GM12874 (cell line): Measurements from ENCODE around the gene OVCA2.

ENCODE experiments used
- CTCF ChIP-seq: IDR thresholded peaks from 2 replicates; pipeline ENCODE4 v1.5.1; 2011; ENCODE audit warnings: low read depth, mild to moderate bottlenecking, control low read depth, low read length, moderate library complexity; ENCODE audit not compliant: insufficient read depth

The OVCA2 gene

GRCh38 chr17:1997289-1997926 is 44.4 kb upstream of the OVCA2 start:
- TF ChIP-seq CTCF = no peak

DNA sequence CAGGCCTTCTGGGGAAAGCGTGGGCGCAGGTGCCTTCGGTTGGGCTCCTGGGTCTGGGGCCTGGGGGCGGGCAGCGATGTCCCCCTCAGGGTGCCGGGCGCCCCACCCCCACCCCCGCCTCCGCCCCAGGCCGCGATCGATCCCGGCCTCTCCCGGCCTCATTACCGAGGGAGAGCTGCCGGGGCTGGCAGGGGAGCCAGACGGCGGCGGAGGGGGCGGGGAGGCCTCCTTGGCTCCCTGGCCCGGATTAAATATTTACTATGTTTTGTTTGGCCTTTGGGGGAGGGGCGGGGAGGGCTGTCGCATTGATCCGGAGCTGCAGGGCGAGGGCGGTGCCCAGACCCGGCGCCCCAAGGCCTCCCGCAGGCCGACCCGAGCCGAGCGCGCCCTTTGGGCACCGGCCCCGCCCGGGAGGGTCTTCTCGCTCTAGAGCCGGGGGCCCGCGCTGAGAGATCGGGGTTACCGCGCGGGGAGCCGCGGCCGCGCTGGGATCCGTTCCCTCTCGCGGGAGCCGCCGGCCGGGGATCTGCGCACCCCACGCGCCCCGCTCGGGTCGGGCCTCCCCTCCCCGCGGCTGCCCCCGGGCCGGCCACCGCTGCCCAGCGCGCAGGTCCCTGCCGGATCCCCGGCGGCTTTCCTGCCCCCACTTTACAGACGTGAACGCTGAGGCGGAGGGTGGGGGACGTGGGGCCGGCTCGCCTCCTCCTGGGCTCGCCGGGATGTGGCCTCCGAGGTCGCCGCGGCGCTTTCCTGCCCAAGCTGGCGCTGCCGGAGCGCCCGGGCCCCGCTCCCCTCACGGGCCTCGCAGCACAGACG is 43.7 kb upstream of the OVCA2 start:
- TF ChIP-seq CTCF = no peak

DNA sequence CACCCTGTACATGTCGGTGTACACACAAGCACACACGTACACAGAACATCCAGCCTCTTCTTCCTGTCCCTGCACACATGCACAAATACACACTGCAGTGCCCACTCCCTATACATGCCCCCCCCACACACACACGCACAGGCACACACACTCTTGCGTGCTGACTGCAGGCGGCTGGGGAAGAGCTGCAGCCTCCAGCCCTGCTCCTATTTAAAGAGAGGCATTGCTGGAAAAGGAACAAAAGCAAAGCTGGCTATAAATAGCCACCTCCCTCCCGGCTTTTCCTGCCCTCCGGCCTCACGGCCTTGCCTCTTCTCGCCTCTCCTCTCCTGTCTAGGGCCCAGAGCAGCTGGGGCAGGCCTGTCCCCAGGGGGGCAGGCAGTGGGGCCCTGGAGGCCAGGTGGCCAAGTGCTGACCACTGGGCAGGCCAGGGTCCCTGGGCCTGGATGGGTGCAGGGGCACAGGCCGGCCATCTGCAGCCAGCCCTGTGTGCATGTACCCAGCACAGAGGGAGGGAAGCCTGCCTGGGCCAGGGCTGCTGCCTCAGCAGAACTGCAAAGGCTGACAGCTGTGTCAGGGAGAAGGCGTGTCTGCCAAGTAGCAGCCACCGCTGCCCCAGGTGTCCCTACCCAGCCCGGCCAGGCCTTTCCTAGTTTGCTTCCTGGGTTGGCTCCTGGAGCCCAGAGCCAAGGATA is 42.1 kb upstream of the OVCA2 start:
- TF ChIP-seq CTCF = no peak

- no peak for TF ChIP-seq CTCF
Observed at GRCh38 chr17:2002767-2003329, 39.0 kb upstream of the OVCA2 start.

- TF ChIP-seq CTCF = no peak
Observed at GRCh38 chr17:2003525-2003924, 38.3 kb upstream of the OVCA2 start.

DNA sequence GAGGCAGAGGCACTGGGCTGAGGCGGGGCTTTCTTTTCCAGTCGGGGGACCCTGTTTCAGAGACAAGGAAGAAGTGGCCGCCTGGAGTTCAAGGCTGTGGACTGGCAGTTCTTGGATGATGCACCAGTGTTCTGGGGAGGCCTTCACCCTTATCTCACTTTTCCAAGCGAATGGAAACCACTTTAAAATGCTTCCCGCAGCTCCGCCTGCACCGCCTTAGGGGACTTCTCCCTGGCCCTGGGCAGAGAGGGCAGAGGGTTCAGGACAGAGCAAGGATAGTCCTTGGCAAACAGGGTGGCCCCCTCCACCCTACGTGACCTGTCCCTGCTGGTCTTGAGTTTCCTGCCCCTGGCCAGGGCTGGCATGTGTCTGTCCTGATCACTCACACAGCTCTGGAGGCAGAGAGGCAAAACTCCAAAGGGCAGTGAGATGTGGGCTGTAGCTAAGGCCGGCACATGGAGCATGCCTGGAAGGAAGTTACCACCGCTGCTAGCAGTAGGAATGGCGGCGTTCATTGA is 37.3 kb upstream of the OVCA2 start:
- no peak for TF ChIP-seq CTCF

GRCh38 chr17:2008332-2009126 is 33.3 kb upstream of the OVCA2 start:
- no peak for TF ChIP-seq CTCF
